Stimulated activated naive CD8-positive, alpha-beta T cell treated with anti-CD3 and anti-CD28 coated beads, Interleukin-15, Interleukin-2, amounts not matched to agents 100 ng/mL and 50 ng/mL, for 24 hours (primary cell): ENCODE data around the gene FIBCD1.

Source experiments
- H3K27ac Mint-ChIP-seq: one replicate; pipeline ENCODE4 v1.8.0; 2021; ENCODE audit warnings: mild to moderate bottlenecking, mixed read lengths
- H3K27me3 Mint-ChIP-seq: one replicate; pipeline ENCODE4 v1.8.0; 2021; ENCODE audit warnings: mixed read lengths
- H3K36me3 Mint-ChIP-seq: one replicate; pipeline ENCODE4 v1.8.0; 2021; ENCODE audit warnings: low read depth, mixed read lengths
- H3K4me1 Mint-ChIP-seq: one replicate; pipeline ENCODE4 v1.8.0; 2021; ENCODE audit warnings: low read depth, mixed read lengths
- H3K4me3 Mint-ChIP-seq: one replicate; pipeline ENCODE4 v1.8.0; 2021; ENCODE audit warnings: mild to moderate bottlenecking, mixed read lengths
- H3K9me3 Mint-ChIP-seq: one replicate; pipeline ENCODE4 v1.8.0; 2021; ENCODE audit warnings: mixed read lengths

The FIBCD1 gene

GRCh38 chr9:130906735-130907416, 32.2 kb downstream of the FIBCD1 start:
- H3K4me1 Mint-ChIP-seq = no peaks in the 10 kb centered on the region
- H3K27me3 Mint-ChIP-seq = no peaks in the 10 kb centered on the region
- no peak overlapping the region for H3K4me3 Mint-ChIP-seq
- H3K27ac Mint-ChIP-seq = no peak overlapping the region
- no peaks in the 10 kb centered on the region for H3K9me3 Mint-ChIP-seq
- H3K36me3 Mint-ChIP-seq = no peaks in the 10 kb centered on the region

- H3K27ac Mint-ChIP-seq = no peak overlapping the region
- no peaks in the 10 kb centered on the region for H3K36me3 Mint-ChIP-seq
- H3K27me3 Mint-ChIP-seq = no peaks in the 10 kb centered on the region
- no peaks in the 10 kb centered on the region for H3K9me3 Mint-ChIP-seq
- no peak overlapping the region for H3K4me3 Mint-ChIP-seq
- no peaks in the 10 kb centered on the region for H3K4me1 Mint-ChIP-seq
Measured at GRCh38 chr9:130905902-130906734, 32.9 kb downstream of the FIBCD1 start.

GRCh38 chr9:130905125-130905901, 33.7 kb downstream of the FIBCD1 start:
- Mint-ChIP-seq H3K27me3 (no peaks in the 10 kb centered on the region), H3K4me3 (no peak overlapping the region), H3K36me3 (no peaks in the 10 kb centered on the region), H3K9me3 (no peaks in the 10 kb centered on the region), H3K4me1 (no peaks in the 10 kb centered on the region), H3K27ac (no peak overlapping the region)

DNA sequence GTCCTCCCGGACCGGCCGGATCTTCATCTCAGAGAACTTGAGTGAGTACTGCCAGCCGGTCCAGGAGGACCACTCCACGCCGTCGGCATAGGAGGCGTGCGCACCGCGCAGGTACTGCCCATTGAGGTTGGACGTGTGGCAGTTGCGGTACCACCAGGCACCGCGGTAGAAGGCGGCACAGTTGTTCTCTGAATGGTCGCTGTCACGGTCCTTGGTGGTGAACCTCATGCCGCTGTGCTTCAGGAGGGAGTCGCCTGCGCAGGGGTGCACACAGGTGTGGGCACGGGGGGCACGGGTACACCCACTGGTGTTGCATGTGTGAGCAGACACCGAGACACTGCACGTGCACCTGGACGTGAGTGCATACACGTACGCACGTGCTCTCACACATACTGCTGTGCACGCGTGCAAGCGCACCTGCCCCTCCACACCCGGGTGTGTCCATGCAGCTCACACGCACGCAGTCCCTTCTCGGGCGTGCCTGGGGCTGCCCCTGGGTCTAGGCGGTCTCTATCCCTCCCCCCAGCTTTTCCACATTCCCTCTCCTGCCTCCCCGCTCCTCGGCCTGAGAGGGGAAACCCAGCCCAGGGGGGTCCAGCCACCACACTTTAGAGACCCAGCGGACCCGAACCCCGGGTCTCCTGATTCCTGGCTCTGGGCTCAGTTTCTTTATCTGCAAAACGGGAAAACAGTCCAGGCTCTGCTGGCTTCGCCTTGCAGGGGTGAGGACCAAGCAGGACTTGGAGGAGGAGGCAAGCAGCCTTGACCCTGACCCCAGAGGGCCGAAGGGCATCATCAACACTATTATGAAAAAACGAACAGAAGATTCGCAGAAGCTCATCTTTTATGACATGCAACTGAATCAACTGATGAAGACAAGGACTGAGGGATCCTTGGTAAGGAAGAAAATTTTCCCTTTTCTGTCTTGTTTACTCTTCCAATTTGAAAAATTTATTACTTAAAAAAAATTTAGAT, 34.7 kb downstream of the FIBCD1 start:
- no peak overlapping the region for H3K4me3 Mint-ChIP-seq
- no peaks in the 10 kb centered on the region for H3K9me3 Mint-ChIP-seq
- no peaks in the 10 kb centered on the region for H3K27me3 Mint-ChIP-seq
- no peak overlapping the region for H3K27ac Mint-ChIP-seq
- no peaks in the 10 kb centered on the region for H3K4me1 Mint-ChIP-seq
- no peaks in the 10 kb centered on the region for H3K36me3 Mint-ChIP-seq

DNA sequence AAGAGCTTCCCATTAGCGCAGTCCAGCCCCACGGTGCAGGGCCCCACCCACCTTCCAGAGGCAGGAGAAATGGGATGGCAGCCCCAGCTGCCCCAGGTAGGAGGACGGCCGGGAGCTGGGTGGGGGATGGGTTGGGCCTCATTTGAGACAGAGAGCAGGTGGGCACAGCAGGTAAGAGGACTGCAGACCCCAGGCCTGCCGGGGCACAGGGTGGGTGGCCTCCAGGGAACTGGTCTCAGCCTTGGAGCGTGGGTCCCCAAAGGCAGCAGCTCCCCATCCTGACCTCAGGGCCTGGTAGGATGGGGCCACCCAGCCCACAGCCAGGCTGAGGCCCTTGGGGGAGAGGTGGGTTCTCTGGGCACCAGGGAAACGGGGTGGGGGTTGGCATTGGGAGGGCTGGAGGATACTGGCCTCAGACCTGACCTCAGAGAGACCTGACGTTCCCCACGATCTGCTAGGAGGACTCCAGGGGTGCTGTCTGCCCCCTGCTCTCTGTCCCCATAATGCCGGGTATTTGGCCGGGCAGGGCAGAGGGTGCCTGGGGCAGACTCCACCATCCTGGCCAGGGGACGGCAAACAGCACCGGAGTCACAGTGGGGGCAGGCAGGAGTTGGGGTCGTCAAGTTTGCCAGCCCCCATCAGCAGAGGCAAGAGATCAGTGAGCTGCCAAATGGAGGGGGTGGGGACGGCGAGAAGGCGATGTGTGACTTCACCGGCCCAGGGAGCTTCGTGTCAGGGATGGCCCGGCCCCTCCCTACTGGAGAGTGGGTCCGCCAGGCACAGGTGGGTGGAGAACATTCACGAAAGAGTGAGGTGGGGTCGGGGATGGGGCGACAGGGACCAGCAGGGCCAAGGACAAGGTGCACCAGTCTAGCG, 35.6 kb downstream of the FIBCD1 start:
- Mint-ChIP-seq H3K27ac (no peak overlapping the region), H3K4me3 (no peak overlapping the region), H3K4me1 (no peaks in the 10 kb centered on the region), H3K36me3 (no peaks in the 10 kb centered on the region), H3K27me3 (no peaks in the 10 kb centered on the region), H3K9me3 (no peaks in the 10 kb centered on the region)

DNA sequence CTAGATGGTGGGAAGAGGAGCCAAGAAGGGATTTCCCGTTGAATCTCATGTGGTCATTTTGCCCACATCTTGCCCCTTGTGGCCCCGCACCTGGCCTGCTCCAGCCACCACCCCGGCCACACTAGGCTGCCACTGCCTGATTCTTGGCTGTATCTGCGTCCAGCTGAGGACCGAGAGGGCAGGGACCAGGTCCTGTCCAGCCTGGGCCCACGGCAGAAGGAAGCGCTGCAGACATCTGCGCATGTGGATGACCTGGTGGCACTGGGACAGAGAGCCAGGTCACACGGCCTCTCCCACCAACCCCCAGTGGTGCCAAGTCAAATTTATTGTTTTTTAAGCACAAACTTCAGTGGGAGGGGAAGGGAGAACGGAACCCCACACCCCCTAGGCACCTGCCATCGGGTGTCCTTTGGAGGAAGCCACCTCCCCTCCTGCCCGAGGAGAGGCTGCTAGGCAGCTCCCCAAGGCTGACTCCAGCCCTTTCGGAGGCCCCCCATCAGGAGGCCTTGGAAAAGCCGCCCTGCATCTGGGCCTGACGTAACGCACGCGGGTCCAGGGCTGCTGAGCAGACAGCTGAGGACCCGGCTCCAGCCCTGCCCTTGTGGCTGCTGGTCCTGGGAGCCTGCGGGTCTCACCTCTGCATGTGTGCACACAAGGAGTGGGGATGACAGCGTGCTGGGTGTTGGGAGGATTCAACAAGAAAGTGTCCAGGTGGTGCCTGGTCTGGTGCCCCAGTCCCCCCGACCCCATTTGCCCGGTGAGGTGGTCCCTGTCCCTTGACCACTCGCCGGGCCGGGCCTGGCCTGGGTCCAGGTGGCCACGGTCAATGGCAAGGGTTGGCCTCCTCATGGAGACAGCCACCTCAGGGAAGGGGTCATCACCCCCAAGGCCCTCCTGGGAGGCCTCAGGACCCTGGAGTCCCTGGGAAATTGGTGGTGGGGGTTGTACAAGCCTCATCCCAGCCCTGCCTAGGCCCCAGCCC, 36.6 kb downstream of the FIBCD1 start:
- H3K9me3 Mint-ChIP-seq = no peaks in the 10 kb centered on the region
- no peak overlapping the region for H3K4me3 Mint-ChIP-seq
- H3K27me3 Mint-ChIP-seq = no peaks in the 10 kb centered on the region
- no peaks in the 10 kb centered on the region for H3K36me3 Mint-ChIP-seq
- H3K4me1 Mint-ChIP-seq = no peaks in the 10 kb centered on the region
- H3K27ac Mint-ChIP-seq = no peak overlapping the region

DNA sequence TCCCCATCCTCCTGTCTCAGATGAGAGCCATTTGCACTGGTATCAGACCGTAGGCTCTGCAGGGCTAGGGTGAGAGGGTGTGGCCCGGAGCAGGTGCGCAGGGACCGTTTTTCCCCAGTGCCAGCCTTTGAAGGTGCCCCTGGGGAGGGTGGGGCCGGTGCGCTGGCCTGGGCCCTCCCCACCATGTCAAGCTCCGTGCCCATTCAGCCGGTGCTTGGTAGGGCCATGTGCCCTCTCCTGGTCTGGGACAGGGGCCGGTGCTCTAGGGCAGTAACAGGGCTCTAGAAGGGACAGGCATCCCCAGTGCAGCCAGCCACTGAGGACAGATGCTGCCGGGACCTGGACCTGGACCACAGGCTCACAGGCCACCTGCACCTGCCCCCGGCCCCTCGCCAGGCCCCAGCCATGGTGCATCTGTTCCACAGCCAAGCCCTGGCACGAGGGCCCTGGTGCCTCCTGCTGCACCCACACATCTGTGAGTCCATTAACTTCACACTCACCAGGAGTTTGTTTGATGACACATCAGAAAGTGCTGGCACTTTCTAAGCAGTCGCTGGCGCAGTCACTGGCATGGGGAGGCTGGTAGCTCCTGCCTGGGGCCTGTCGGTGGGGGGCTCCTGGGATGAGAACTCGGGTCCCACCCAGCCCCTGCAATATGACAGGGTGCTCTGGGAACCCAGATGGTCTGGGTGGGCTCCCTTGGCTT, 37.4 kb downstream of the FIBCD1 start:
- no peaks in the 10 kb centered on the region for H3K27me3 Mint-ChIP-seq
- H3K4me1 Mint-ChIP-seq = no peaks in the 10 kb centered on the region
- H3K9me3 Mint-ChIP-seq = no peaks in the 10 kb centered on the region
- no peak overlapping the region for H3K4me3 Mint-ChIP-seq
- H3K27ac Mint-ChIP-seq = no peak overlapping the region
- H3K36me3 Mint-ChIP-seq = no peaks in the 10 kb centered on the region

DNA sequence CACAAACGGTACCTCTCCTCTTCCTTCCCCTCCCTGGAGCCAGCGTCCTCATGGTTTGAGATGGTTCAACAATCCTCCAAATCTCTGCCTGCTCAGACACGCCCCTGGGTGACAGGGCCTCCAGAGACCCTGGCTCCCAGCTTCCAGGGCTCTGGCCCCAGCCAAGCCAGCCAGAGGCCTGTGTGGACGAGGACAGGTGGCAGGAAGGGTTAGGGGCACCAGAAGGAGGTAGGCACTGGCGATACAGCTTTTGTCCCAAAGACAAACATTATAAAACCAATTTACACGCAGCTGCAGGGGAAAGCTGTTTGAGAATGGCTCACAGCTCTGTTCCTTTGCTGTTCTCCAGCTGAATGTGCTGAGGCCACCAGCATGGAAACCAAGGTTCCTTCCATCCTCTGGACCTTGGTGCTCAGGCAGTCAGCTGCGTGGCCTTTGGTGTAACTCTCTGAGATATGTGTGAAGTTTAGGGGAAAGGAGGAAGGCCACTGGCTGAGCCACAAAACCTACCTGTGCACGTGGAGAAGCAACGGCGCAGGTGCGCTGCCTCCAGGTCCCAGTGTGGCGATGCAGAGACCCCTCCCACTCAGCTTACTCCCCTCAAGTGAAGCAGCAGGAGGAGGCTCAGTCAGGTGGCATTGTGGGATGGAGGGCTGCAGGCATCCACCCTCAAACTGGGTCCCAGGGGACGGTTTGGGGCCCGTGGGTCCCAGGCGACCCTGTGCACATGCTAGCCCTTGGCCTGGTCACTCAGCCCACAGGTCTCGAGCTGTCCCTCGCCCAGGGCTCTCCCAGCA, 38.1 kb downstream of the FIBCD1 start:
- no peak overlapping the region for H3K4me3 Mint-ChIP-seq
- H3K27me3 Mint-ChIP-seq = no peaks in the 10 kb centered on the region
- H3K4me1 Mint-ChIP-seq = no peaks in the 10 kb centered on the region
- H3K27ac Mint-ChIP-seq = no peak overlapping the region
- no peaks in the 10 kb centered on the region for H3K36me3 Mint-ChIP-seq
- no peaks in the 10 kb centered on the region for H3K9me3 Mint-ChIP-seq

DNA sequence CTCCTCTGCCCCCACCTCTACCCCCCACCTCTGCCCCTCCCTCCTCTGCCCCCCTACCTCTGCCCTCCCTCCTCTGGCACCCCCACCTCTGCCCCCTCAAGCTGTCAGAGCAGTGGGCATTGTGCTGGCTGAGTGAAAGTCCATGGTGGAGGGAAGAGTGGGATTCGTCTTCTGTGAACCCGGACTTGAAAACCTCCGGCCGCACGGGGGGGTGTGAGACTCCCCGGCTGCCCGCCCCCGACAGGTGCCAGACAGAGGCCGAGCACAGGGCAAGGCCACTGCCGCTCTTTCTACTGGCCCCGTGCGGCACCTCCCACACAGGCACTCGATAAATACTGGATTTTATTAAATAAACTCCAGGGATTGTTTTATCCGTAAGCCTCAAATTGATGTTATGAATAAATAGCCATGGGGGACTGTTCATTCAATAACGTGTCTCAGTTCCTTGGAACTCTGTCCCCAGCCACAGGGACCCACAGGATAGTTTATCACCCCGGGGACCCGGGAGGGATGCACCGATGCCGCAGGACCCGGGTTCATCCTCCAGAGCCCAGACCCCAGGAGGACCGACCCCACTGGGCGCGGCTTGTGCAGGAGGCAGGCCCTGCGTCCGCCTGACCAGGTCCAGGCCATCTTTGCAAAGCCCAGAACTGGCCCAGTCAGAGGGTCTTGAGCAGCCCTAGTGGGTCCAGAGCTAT, 39.8 kb downstream of the FIBCD1 start:
- Mint-ChIP-seq H3K36me3 (no peaks in the 10 kb centered on the region), H3K9me3 (no peaks in the 10 kb centered on the region), H3K27ac (no peak overlapping the region), H3K4me1 (no peaks in the 10 kb centered on the region), H3K4me3 (no peak overlapping the region), H3K27me3 (no peaks in the 10 kb centered on the region)

DNA sequence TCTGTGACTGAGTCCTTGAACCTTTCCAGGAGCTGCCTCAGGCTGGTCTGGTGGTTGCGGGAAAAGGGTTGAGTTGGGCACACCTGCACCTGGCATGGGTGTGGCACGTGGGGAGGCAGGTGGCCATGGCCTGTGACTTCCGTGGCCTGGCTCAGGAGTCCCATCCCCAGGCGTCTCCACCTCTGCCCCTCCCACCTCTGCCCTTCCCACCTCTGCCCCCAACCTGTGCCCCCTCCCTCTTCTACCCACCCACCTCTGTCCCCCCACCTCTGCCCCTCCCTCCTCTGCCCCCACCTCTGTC, 40.5 kb downstream of the FIBCD1 start:
- Mint-ChIP-seq H3K4me1 (no peaks in the 10 kb centered on the region), H3K27me3 (no peaks in the 10 kb centered on the region), H3K4me3 (no peak overlapping the region), H3K27ac (no peak overlapping the region), H3K9me3 (no peaks in the 10 kb centered on the region), H3K36me3 (no peaks in the 10 kb centered on the region)

GRCh38 chr9:130897848-130898551, 41.0 kb downstream of the FIBCD1 start:
- Mint-ChIP-seq H3K27ac (no peak overlapping the region), H3K9me3 (no peaks in the 10 kb centered on the region), H3K36me3 (no peaks in the 10 kb centered on the region), H3K4me3 (no peak overlapping the region), H3K27me3 (no peaks in the 10 kb centered on the region), H3K4me1 (no peaks in the 10 kb centered on the region)
